Astrocyte (in vitro differentiated cells and primary cell): ENCODE results near the gene RUSF1. TPM values are rescaled to one million over a fixed set of nuclear protein-coding genes. Genes with fewer than 3 reads are reported as not detected.

Experiments
- DNase-seq: peaks from one replicate; pipeline ENCODE4 v3.0.0-alpha.2; 2010; ENCODE audit warnings: low read depth
- FAIRE-seq: peaks from 2 replicates; lab custom pipeline; 2011; peaks lifted over from hg19 to GRCh38; lab: Jason Lieb, UNC
- H2AFZ ChIP-seq: 2 replicates; pipeline ENCODE4 v1.6.0; 2012; ENCODE audit warnings: low read depth, low read length, inconsistent platforms
- H3K27ac ChIP-seq: 2 replicates; pipeline ENCODE4 v1.5.1; 2011; ENCODE audit warnings: low read depth, low read length, inconsistent platforms
- H3K27me3 ChIP-seq: 2 replicates; pipeline ENCODE4 v1.6.0; 2011; ENCODE audit warnings: low read length, inconsistent platforms; ENCODE audit not compliant: insufficient read depth
- H3K36me3 ChIP-seq: 2 replicates; pipeline ENCODE4 v1.5.1; 2011; ENCODE audit warnings: low read length, inconsistent platforms; ENCODE audit not compliant: insufficient read depth
- H3K4me1 ChIP-seq: 2 replicates; pipeline ENCODE4 v1.5.1; 2011; ENCODE audit warnings: low read length, inconsistent platforms; ENCODE audit not compliant: insufficient read depth
- H3K4me2 ChIP-seq: 2 replicates; pipeline ENCODE4 v1.6.0; 2012; ENCODE audit warnings: low read length, inconsistent platforms
- H3K4me3 ChIP-seq: 2 replicates; pipeline ENCODE4 v1.5.1; 2011; ENCODE audit warnings: low read depth, mild to moderate bottlenecking, low read length, inconsistent platforms; ENCODE audit not compliant: insufficient read depth
- H3K79me2 ChIP-seq: 2 replicates; pipeline ENCODE4 v1.6.0; 2012; ENCODE audit warnings: mild to moderate bottlenecking, low read length, inconsistent platforms; ENCODE audit not compliant: insufficient read depth
- H3K9ac ChIP-seq: 2 replicates; pipeline ENCODE4 v1.6.0; 2012; ENCODE audit warnings: mild to moderate bottlenecking, low read length, inconsistent platforms
- H3K9me3 ChIP-seq: 2 replicates; pipeline ENCODE4 v1.5.1; 2012; ENCODE audit warnings: low read depth, mild to moderate bottlenecking, low read length, inconsistent platforms; ENCODE audit not compliant: insufficient read depth
- H4K20me1 ChIP-seq: 2 replicates; pipeline ENCODE4 v1.6.0; 2012; ENCODE audit warnings: low read length, inconsistent platforms; ENCODE audit not compliant: insufficient read depth
- H3K27ac Mint-ChIP-seq: one replicate; pipeline ENCODE4 v1.8.0; 2021; ENCODE audit warnings: mild to moderate bottlenecking, mixed read lengths; ENCODE audit not compliant: unreplicated experiment
- H3K27me3 Mint-ChIP-seq: one replicate; pipeline ENCODE4 v1.8.0; 2021; ENCODE audit warnings: low read depth, mixed read lengths; ENCODE audit not compliant: unreplicated experiment
- H3K36me3 Mint-ChIP-seq: one replicate; pipeline ENCODE4 v1.8.0; 2021; ENCODE audit warnings: low read depth, mixed read lengths; ENCODE audit not compliant: unreplicated experiment
- H3K4me1 Mint-ChIP-seq: one replicate; pipeline ENCODE4 v1.8.0; 2021; ENCODE audit warnings: low read depth, mixed read lengths; ENCODE audit not compliant: unreplicated experiment
- H3K4me3 Mint-ChIP-seq: one replicate; pipeline ENCODE4 v1.8.0; 2021; ENCODE audit warnings: mild to moderate bottlenecking, moderate library complexity, mixed read lengths; ENCODE audit not compliant: unreplicated experiment
- H3K9me3 Mint-ChIP-seq: one replicate; pipeline ENCODE4 v1.8.0; 2021; ENCODE audit warnings: mild to moderate bottlenecking, mixed read lengths; ENCODE audit not compliant: unreplicated experiment
- CTCF ChIP-seq: IDR thresholded peaks from 2 replicates; pipeline ENCODE4 v1.5.1; 2011; ENCODE audit warnings: low read depth, mild to moderate bottlenecking, inconsistent platforms, low read length, moderate library complexity; ENCODE audit not compliant: insufficient read depth
- EZH2 ChIP-seq: IDR thresholded peaks from 2 replicates; pipeline ENCODE4 v1.6.1; 2012; ENCODE audit warnings: mild to moderate bottlenecking, low read length, inconsistent platforms; ENCODE audit not compliant: insufficient read depth
- total RNA-seq: library from RNA; stranded (reverse); gene quantifications from 2 replicates; pipeline ENCODE4 v1.2.1, GENCODE V29; 2021

The RUSF1 gene
- total RNA-seq, 1 donor from 2014 or later: 33.9 TPM

- peaks cover 4% of the 10 kb centered on the region for H3K36me3 ChIP-seq
- H3K27ac ChIP-seq: no peak overlapping the region
- H3K9ac ChIP-seq: no peak overlapping the region
- peaks cover 13% of the 10 kb centered on the region for H3K79me2 ChIP-seq
- DNase-seq (no peak), FAIRE-seq (no peak)
- TF ChIP-seq EZH2: no peak
- no peak for TF ChIP-seq CTCF
- peaks cover 3% of the 10 kb centered on the region for H3K9me3 Mint-ChIP-seq
- peaks cover 12% of the 10 kb centered on the region for H3K4me1 ChIP-seq
- H3K9me3 ChIP-seq: no peaks in the 10 kb centered on the region
- no peaks in the 10 kb centered on the region for H3K27me3 Mint-ChIP-seq
- no peak overlapping the region for H3K4me2 ChIP-seq
- peaks cover 4% of the 10 kb centered on the region for H3K4me1 Mint-ChIP-seq
- H3K4me3 ChIP-seq: no peak overlapping the region
- H3K36me3 Mint-ChIP-seq: peaks cover 10% of the 10 kb centered on the region
- no peaks in the 10 kb centered on the region for H4K20me1 ChIP-seq
- no peaks in the 10 kb centered on the region for H3K27me3 ChIP-seq
- no peak overlapping the region for H2AFZ ChIP-seq
- no peak overlapping the region for H3K4me3 Mint-ChIP-seq
- H3K27ac Mint-ChIP-seq: no peak overlapping the region
Observed at GRCh38 chr16:31464781-31465260, 43.4 kb downstream of the RUSF1 start.

GRCh38 chr16:31464348-31464769 lies 43.8 kb downstream of the RUSF1 start:
- DNase-seq (no peak), FAIRE-seq (no peak)
- Mint-ChIP-seq H3K9me3 (peaks cover 3% of the 10 kb centered on the region), H3K4me3 (no peak overlapping the region), H3K27ac (no peak overlapping the region), H3K27me3 (no peaks in the 10 kb centered on the region), H3K4me1 (peaks cover 4% of the 10 kb centered on the region), H3K36me3 (peaks cover 10% of the 10 kb centered on the region)
- Histone ChIP-seq H3K9me3 (no peaks in the 10 kb centered on the region), H3K36me3 (peaks cover 4% of the 10 kb centered on the region), H3K4me3 (no peak overlapping the region), H3K27ac (no peak overlapping the region), H3K79me2 (peaks cover 13% of the 10 kb centered on the region), H4K20me1 (no peaks in the 10 kb centered on the region), H3K27me3 (no peaks in the 10 kb centered on the region), H3K4me1 (peaks cover 12% of the 10 kb centered on the region), H3K9ac (no peak overlapping the region), H3K4me2 (no peak overlapping the region), H2AFZ (no peak overlapping the region)
- TF ChIP-seq EZH2 (no peak), CTCF (no peak)

GRCh38 chr16:31461921-31462804 lies 46.0 kb downstream of the RUSF1 start:
- no peak overlapping the region for H3K4me3 Mint-ChIP-seq

More at GRCh38 chr16:31461921-31462804, 46.0 kb downstream of the RUSF1 start:
- Mint-ChIP-seq H3K9me3 (peaks cover 3% of the 10 kb centered on the region), H3K27ac (no peak overlapping the region), H3K4me1 (peaks cover 7% of the 10 kb centered on the region), H3K36me3 (peaks cover 10% of the 10 kb centered on the region), H3K27me3 (no peaks in the 10 kb centered on the region)
- FAIRE-seq (no peak), DNase-seq (no peak)
- TF ChIP-seq CTCF (no peak), EZH2 (no peak)
- H3K27me3 ChIP-seq: no peaks in the 10 kb centered on the region
- H2AFZ ChIP-seq: no peak overlapping the region
- no peaks in the 10 kb centered on the region for H3K9me3 ChIP-seq
- H3K4me1 ChIP-seq: peaks cover 21% of the 10 kb centered on the region
- peaks cover 13% of the 10 kb centered on the region for H4K20me1 ChIP-seq
- H3K4me3 ChIP-seq: no peak overlapping the region
- H3K27ac ChIP-seq: no peak overlapping the region
- no peak overlapping the region for H3K9ac ChIP-seq
- H3K4me2 ChIP-seq: no peak overlapping the region
- peaks cover 32% of the 10 kb centered on the region for H3K79me2 ChIP-seq
- H3K36me3 ChIP-seq: peaks cover 4% of the 10 kb centered on the region
